ENCODE data around the gene PCNX3. TPM values are rescaled to one million over a fixed set of nuclear protein-coding genes. Genes with fewer than 3 reads are reported as not detected.

Gene PCNX3
- total RNA-seq, 4 donors from 2014 or later = 24.0 to 40.0 (median 30.9) TPM

DNA sequence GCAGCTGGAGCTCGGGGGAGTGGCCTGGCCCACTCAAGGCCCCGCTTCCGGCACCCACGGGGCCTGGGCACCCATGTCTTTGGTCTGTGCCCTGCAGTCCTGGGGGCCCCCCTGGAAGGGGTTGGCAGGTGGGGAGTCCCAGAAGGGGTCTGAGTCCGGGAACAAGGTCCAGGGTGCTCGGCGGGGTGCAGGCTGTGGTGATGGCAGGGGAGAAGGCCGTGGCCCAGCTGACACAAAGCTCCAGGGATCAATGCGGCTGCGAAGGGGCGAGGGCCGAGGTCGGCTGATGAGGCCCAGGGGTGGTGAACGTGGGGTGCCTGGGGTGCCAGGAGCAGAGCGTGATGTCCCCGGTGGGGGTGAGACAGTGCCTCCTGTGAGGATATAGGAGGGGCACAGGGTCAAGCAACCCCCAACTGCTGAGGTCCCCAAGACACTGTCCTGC lies 17.3 kb upstream of the PCNX3 start:
- Histone ChIP-seq H3K9me3 (no peaks in the 10 kb centered on the region), H3K36me3 (peaks cover 20 to 53% (median 20%) of the 10 kb centered on the region in 3 donors), H3K4me1 (peaks cover 18 to 30% (median 24%) of the 10 kb centered on the region in 3 donors), H3K4me3 (no peak overlapping the region), H3K27me3 (no peaks in the 10 kb centered on the region), H3K27ac (no peak overlapping the region)
- TF ChIP-seq POLR2A (IDR thresholded peaks at IDR 0.05) (no peak), CTCF (IDR thresholded peaks at IDR 0.05) (no peak)
- DNase-seq = no peak
- intact Hi-C loops (cut with DNase I) = no loop called here
- WGBS, 2 donors = 81 to 90% methylated on average over 5 to 9 of the region's 16 CpGs

GRCh38 chr11:65599216-65599954 lies 16.2 kb upstream of the PCNX3 start:
- Histone ChIP-seq H3K9me3 (no peaks in the 10 kb centered on the region), H3K27me3 (no peaks in the 10 kb centered on the region), H3K4me3 (no peak overlapping the region), H3K4me1 (peaks cover 9 to 19% (median 14%) of the 10 kb centered on the region in 3 donors), H3K36me3 (peaks cover 21 to 60% (median 23%) of the 10 kb centered on the region in 3 donors), H3K27ac (no peak overlapping the region)
- TF ChIP-seq CTCF (IDR thresholded peaks at IDR 0.05) (no peak), POLR2A (IDR thresholded peaks at IDR 0.05) (no peak)
- 86 to 92% methylated on average over 2 to 7 of the region's 49 CpGs for WGBS, 2 donors
- DNase-seq = no peak
- intact Hi-C loops (cut with DNase I) = no loop called here

GRCh38 chr11:65599955-65600246 lies 15.7 kb upstream of the PCNX3 start:
- no peak for DNase-seq
- no peak for TF ChIP-seq POLR2A (IDR thresholded peaks at IDR 0.05)
- TF ChIP-seq CTCF (IDR thresholded peaks at IDR 0.05) = no peak
- Histone ChIP-seq H3K27me3 (no peaks in the 10 kb centered on the region), H3K4me3 (no peak overlapping the region), H3K4me1 (peaks cover 8 to 14% (median 10%) of the 10 kb centered on the region in 3 donors), H3K36me3 (peaks cover 26 to 65% (median 29%) of the 10 kb centered on the region in 3 donors), H3K27ac (no peak overlapping the region), H3K9me3 (no peaks in the 10 kb centered on the region)
- WGBS, 2 donors = no CpG with 5 or more reads among the region's 6 CpGs
- intact Hi-C loops (cut with DNase I) = no loop called here

- Histone ChIP-seq H3K4me1 (peaks cover 10 to 33% (median 15%) of the 10 kb centered on the region in 3 donors), H3K4me3 (no peak overlapping the region), H3K36me3 (peaks cover 14 to 83% (median 20%) of the 10 kb centered on the region in 3 donors), H3K27me3 (no peaks in the 10 kb centered on the region), H3K9me3 (no peaks in the 10 kb centered on the region), H3K27ac (no peak overlapping the region)
- WGBS, 2 donors = 100% methylated on average over 1 of the region's 1 CpG; no CpG with 5 or more reads in 1 of the 2 donors
- TF ChIP-seq CTCF (IDR thresholded peaks at IDR 0.05) (no peak), POLR2A (IDR thresholded peaks at IDR 0.05) (no peak)
- intact Hi-C loops (cut with DNase I) = no loop called here
- DNase-seq = no peak
Measured at GRCh38 chr11:65604258-65604657, 11.3 kb upstream of the PCNX3 start.

DNA sequence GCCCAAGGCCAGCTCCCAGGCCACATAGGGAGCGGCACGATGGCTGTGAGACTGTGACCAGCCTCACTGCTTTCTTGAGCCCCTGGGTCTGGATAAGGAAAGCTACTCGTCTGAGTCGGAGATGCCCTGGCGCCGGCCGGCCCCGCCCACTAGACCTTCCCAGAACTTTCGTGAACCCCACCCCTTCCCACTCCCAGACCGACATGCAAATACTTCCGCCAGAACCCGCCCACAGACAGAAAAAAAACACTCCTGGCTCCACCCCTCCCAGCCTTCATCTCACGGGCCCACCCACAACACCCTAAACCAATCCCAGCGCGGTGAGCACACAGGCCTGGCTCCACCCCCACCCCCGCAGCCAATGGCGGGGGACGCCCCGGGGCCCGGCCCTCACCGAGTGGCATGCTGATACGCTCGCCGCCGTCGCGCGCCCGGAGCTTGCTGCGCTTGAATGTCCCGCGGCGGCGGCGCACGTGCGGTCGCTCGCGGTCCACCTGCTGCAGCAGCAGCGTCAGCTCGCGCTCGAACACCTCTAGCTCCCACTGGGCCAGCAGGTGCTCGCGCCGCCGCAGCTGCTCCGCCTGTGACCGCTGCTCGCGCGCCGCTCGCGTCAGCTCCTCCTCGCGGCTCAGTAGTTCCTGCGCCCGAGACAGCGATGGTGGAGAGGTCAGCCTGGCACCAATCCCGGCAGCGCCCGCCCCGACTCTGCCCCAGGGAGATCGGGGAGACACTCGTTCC lies 8.5 kb upstream of the PCNX3 start:
- intact Hi-C loops (cut with DNase I) = no loop called here
- Histone ChIP-seq H3K4me3 (peak overlapping the region in 3 of 4 donors; percentile 32 to 57 (median 38)), H3K27me3 (no peaks in the 10 kb centered on the region), H3K4me1 (peaks cover 34 to 61% (median 36%) of the 10 kb centered on the region in 3 donors), H3K27ac (peak overlapping the region; percentile 56 to 90 (median 87)), H3K9me3 (no peaks in the 10 kb centered on the region), H3K36me3 (peaks cover 13 to 96% (median 18%) of the 10 kb centered on the region in 3 donors)
- TF ChIP-seq POLR2A (IDR thresholded peaks at IDR 0.05) (no peak), CTCF (IDR thresholded peaks at IDR 0.05) (peak in 1 of 6 experiments; percentile 13)
- 40 to 59% methylated on average over 2 to 31 of the region's 67 CpGs for WGBS, 2 donors
- DNase-seq = peak; percentile 37
